Parathyroid adenoma (tissue), 2 donors: ENCODE results near the gene C10orf88.

ENCODE experiments used
- H2AFZ ChIP-seq: fragments of 300-600 bp; sonication (generic); one replicate; pipeline ENCODE4 v1.7.0; 2017; ENCODE audit warnings: antibody characterized with exemption, mild to moderate bottlenecking
- H3K27ac ChIP-seq: fragments of 300-600 bp; sonication (generic); one replicate; pipeline ENCODE4 v1.7.0; 2017
- H3K27me3 ChIP-seq: fragments of 300-600 bp; sonication (generic); one replicate; pipeline ENCODE4 v1.7.0; 2017; ENCODE audit warnings: low read length; ENCODE audit not compliant: control insufficient read depth, insufficient read depth
- H3K36me3 ChIP-seq: fragments of 300-600 bp; sonication (generic); one replicate; pipeline ENCODE4 v1.7.0; 2017; ENCODE audit warnings: low read length; ENCODE audit not compliant: control insufficient read depth, insufficient read depth
- H3K4me1 ChIP-seq: fragments of 300-600 bp; sonication (generic); one replicate; pipeline ENCODE4 v1.7.0; 2017; ENCODE audit warnings: control low read depth
- H3K4me2 ChIP-seq: fragments of 300-600 bp; sonication (generic); one replicate; pipeline ENCODE4 v1.7.0; 2017; ENCODE audit warnings: low read length
- H3K4me3 ChIP-seq: fragments of 300-600 bp; sonication (generic); one replicate; pipeline ENCODE4 v1.7.0; 2017; ENCODE audit warnings: low read depth, low read length
- H3K79me2 ChIP-seq: fragments of 300-600 bp; sonication (generic); one replicate; pipeline ENCODE4 v1.7.0; 2017; ENCODE audit warnings: control low read depth
- H3K9ac ChIP-seq: fragments of 300-600 bp; sonication (generic); one replicate; pipeline ENCODE4 v1.7.0; 2017; ENCODE audit warnings: mild to moderate bottlenecking
- H3K9me3 ChIP-seq: fragments of 300-600 bp; sonication (generic); one replicate; pipeline ENCODE4 v1.7.0; 2017; ENCODE audit warnings: low read length; ENCODE audit not compliant: control insufficient read depth
- TF ChIP-seq, protein P1 (sequence below): fragments of 300-600 bp; sonication (generic); IDR thresholded peaks from one replicate; pipeline ENCODE4 v1.7.0; 2017; ENCODE audit warnings: antibody characterized with exemption, mild to moderate bottlenecking
- donor health status: primary hyperparathyroidism.

Gene C10orf88

DNA sequence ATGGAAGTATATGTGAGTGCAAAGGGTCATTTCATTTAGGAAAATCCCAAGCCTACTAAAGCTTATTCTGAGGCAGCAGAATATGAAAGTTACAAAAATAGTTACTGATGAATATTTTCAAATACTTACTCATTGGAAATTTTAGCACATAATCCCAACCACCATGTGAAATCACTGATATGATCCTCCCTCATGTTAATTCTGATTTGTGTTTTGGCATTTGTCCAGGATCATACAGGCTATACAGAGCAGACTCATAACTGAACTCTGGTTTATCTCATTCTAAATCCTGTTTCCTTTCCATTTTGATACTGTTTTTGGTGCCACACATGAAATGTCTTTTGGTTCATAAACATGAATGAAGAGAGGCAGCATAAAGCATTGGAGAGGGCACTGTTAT, 71.3 kb downstream of the C10orf88 start:
- Histone ChIP-seq H3K79me2 (no peaks in the 10 kb centered on the region), H2AFZ (no peak overlapping the region), H3K9ac (no peak overlapping the region), H3K27ac (no peak overlapping the region), H3K9me3 (no peaks in the 10 kb centered on the region), H3K36me3 (no peaks in the 10 kb centered on the region), H3K4me1 (no peaks in the 10 kb centered on the region), H3K4me3 (no peak overlapping the region), H3K4me2 (no peak overlapping the region), H3K27me3 (no peaks in the 10 kb centered on the region)
- TF ChIP-seq, protein P1, sequence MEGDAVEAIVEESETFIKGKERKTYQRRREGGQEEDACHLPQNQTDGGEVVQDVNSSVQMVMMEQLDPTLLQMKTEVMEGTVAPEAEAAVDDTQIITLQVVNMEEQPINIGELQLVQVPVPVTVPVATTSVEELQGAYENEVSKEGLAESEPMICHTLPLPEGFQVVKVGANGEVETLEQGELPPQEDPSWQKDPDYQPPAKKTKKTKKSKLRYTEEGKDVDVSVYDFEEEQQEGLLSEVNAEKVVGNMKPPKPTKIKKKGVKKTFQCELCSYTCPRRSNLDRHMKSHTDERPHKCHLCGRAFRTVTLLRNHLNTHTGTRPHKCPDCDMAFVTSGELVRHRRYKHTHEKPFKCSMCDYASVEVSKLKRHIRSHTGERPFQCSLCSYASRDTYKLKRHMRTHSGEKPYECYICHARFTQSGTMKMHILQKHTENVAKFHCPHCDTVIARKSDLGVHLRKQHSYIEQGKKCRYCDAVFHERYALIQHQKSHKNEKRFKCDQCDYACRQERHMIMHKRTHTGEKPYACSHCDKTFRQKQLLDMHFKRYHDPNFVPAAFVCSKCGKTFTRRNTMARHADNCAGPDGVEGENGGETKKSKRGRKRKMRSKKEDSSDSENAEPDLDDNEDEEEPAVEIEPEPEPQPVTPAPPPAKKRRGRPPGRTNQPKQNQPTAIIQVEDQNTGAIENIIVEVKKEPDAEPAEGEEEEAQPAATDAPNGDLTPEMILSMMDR = no peak
